Body of pancreas (tissue), 4 donors: ENCODE data around the gene ARID1B.

Source experiments
- CTCF ChIP-seq, 7 experiments: fragments of 450-650 bp in 4 of 7; fragments of 200-600 bp in 3 of 7; sonication (generic) in 3 of 7; IDR thresholded peaks; one replicate each; pipeline ENCODE4 v1.5.1; 2016 to 2019; ENCODE audit warnings: antibody characterized with exemption in 7 of 7
- POLR2A ChIP-seq, 3 donors: fragments of 450-650 bp; IDR thresholded peaks; one replicate each; pipeline ENCODE4 v1.6.1; 2016; ENCODE audit warnings: antibody characterized with exemption in 3 of 3, mild to moderate bottlenecking in 2 of 3

DNA sequence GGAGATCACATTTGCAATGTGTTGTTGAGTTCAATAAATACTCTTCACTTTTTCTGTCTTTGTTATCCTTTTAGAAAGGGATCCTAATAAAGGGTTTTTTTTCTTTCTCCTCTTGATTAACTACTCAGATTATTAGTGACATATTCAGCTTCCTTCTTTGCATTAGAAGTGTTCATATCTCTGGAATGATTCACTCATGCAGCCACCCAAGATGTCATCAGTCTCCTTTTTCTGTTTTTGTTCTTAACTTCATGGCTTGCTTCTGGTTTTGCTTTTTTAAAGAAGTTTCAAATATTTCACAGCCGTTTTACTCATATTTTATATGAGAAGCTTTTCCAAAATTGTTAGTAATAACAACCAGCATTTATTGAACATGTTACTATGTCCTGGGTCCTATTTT, 358.5 kb downstream of the ARID1B start:
- no peak for TF ChIP-seq CTCF (IDR thresholded peaks at IDR 0.05)
- no peak for TF ChIP-seq POLR2A (IDR thresholded peaks at IDR 0.05)
